ENCODE results near the gene EXOC6B.

DNA sequence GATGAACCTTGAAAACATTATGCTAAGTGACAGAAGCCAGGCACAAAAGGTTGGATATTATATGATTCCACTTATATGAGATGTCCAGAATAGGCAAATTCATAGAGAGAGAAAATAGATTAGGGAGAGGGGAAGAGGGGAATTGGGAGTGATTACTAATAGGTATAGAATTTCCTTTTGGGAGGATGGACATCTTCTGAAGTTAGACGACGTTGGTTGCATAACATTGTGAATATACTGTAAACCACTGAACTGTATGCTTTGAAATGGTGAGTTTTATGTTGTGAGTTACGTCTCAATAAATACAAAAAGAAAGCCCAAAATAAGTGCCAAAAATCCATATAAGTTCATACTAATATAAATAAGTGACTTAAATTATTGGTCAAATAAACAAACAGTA, 659.6 kb downstream of the EXOC6B start:
- TF ChIP-seq, protein P1, sequence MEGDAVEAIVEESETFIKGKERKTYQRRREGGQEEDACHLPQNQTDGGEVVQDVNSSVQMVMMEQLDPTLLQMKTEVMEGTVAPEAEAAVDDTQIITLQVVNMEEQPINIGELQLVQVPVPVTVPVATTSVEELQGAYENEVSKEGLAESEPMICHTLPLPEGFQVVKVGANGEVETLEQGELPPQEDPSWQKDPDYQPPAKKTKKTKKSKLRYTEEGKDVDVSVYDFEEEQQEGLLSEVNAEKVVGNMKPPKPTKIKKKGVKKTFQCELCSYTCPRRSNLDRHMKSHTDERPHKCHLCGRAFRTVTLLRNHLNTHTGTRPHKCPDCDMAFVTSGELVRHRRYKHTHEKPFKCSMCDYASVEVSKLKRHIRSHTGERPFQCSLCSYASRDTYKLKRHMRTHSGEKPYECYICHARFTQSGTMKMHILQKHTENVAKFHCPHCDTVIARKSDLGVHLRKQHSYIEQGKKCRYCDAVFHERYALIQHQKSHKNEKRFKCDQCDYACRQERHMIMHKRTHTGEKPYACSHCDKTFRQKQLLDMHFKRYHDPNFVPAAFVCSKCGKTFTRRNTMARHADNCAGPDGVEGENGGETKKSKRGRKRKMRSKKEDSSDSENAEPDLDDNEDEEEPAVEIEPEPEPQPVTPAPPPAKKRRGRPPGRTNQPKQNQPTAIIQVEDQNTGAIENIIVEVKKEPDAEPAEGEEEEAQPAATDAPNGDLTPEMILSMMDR (IDR thresholded peaks at IDR 0.05; ENCODE audit: low read depth, low read length), result no peak
- no peak for TF ChIP-seq EZH2phosphoT487 (IDR thresholded peaks at IDR 0.05; ENCODE audit: low read depth)
